Measurements from ENCODE around the gene RNF123.

RNF123 gene

GRCh38 chr3:49700453-49701128 is 11.2 kb downstream of the RNF123 start:
- no peak for DNase-seq (ENCODE audit: extremely low read depth in 1 of 2, low read depth in 1 of 2)

- DNase-seq (ENCODE audit: extremely low read depth in 1 of 2, low read depth in 1 of 2): no peak
Measured at GRCh38 chr3:49701388-49702077, 12.2 kb downstream of the RNF123 start.

GRCh38 chr3:49702672-49703071 is 13.3 kb downstream of the RNF123 start:
- DNase-seq (ENCODE audit: extremely low read depth in 1 of 2, low read depth in 1 of 2): no peak

GRCh38 chr3:49703443-49703927 is 14.1 kb downstream of the RNF123 start:
- peak in 1 of 2 donors; percentile 36 for DNase-seq (ENCODE audit: extremely low read depth in 1 of 2, low read depth in 1 of 2)

GRCh38 chr3:49703956-49704355 is 14.6 kb downstream of the RNF123 start:
- DNase-seq (ENCODE audit: extremely low read depth in 1 of 2, low read depth in 1 of 2): no peak

- no peak for DNase-seq (ENCODE audit: extremely low read depth in 1 of 2, low read depth in 1 of 2)
Measured at GRCh38 chr3:49704629-49705028, 15.3 kb downstream of the RNF123 start.

GRCh38 chr3:49705390-49705960 is 16.1 kb downstream of the RNF123 start:
- no peak for DNase-seq (ENCODE audit: extremely low read depth in 1 of 2, low read depth in 1 of 2)

- DNase-seq (ENCODE audit: extremely low read depth in 1 of 2, low read depth in 1 of 2): no peak
Measured at GRCh38 chr3:49706456-49707112, 17.2 kb downstream of the RNF123 start.

- DNase-seq (ENCODE audit: extremely low read depth in 1 of 2, low read depth in 1 of 2): no peak
Measured at GRCh38 chr3:49707113-49707480, 17.7 kb downstream of the RNF123 start.

GRCh38 chr3:49709852-49710251 is 20.5 kb downstream of the RNF123 start:
- no peak for DNase-seq (ENCODE audit: extremely low read depth in 1 of 2, low read depth in 1 of 2)

GRCh38 chr3:49711489-49711888 is 22.1 kb downstream of the RNF123 start:
- DNase-seq (ENCODE audit: extremely low read depth in 1 of 2, low read depth in 1 of 2): no peak

- no peak for DNase-seq (ENCODE audit: extremely low read depth in 1 of 2, low read depth in 1 of 2)
Measured at GRCh38 chr3:49712166-49712565, 22.8 kb downstream of the RNF123 start.

GRCh38 chr3:49712631-49713317 is 23.4 kb downstream of the RNF123 start:
- no peak for DNase-seq (ENCODE audit: extremely low read depth in 1 of 2, low read depth in 1 of 2)

- DNase-seq (ENCODE audit: extremely low read depth in 1 of 2, low read depth in 1 of 2): no peak
Measured at GRCh38 chr3:49713336-49714105, 24.2 kb downstream of the RNF123 start.

GRCh38 chr3:49714728-49715550 is 25.6 kb downstream of the RNF123 start:
- DNase-seq (ENCODE audit: extremely low read depth in 1 of 2, low read depth in 1 of 2): no peak

GRCh38 chr3:49715611-49716121 is 26.3 kb downstream of the RNF123 start:
- DNase-seq (ENCODE audit: extremely low read depth in 1 of 2, low read depth in 1 of 2): no peak

- DNase-seq (ENCODE audit: extremely low read depth in 1 of 2, low read depth in 1 of 2): no peak
Measured at GRCh38 chr3:49716169-49716568, 26.8 kb downstream of the RNF123 start.

- DNase-seq (ENCODE audit: extremely low read depth in 1 of 2, low read depth in 1 of 2): no peak
Measured at GRCh38 chr3:49716691-49717210, 27.4 kb downstream of the RNF123 start.

All from activated CD8-positive, alpha-beta memory T cell treated with anti-CD3 and anti-CD28 coated beads for 1 hour (primary cell).